ENCODE results near the gene ADCY2. TPM values are rescaled to one million over a fixed set of nuclear protein-coding genes. Genes with fewer than 3 reads are reported as not detected.

Gene ADCY2
- total RNA-seq, 1 donor from 2014 or later, result 18.4 TPM

DNA sequence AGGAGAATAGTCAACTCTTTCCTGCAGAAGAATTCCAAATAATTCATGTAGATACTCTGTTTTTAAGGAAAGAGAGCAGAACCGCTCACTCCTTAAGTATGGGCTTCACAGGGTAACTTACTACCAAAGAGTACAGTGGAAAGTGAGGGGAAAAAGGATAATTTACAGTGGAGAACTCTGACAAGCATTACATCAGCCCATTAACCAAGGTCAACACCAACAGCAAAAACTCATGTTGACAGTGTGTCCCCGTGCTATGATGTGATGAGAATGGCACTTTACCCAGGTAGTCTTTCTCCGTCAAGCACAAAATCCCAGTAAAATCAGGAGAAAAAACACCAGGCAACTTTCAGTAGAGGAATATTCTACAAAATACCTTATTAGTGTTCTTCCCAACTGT is 104.3 kb downstream of the ADCY2 start:
- intact Hi-C loops (cut with DNase I), result no loop called here
- no peak for DNase-seq (ENCODE audit: extremely low spot score in 2 of 2)
- H3K4me3 ChIP-seq, result no peak overlapping the region
- TF ChIP-seq POLR2A (IDR thresholded peaks at IDR 0.05), result no peak
- TF ChIP-seq, protein P1, sequence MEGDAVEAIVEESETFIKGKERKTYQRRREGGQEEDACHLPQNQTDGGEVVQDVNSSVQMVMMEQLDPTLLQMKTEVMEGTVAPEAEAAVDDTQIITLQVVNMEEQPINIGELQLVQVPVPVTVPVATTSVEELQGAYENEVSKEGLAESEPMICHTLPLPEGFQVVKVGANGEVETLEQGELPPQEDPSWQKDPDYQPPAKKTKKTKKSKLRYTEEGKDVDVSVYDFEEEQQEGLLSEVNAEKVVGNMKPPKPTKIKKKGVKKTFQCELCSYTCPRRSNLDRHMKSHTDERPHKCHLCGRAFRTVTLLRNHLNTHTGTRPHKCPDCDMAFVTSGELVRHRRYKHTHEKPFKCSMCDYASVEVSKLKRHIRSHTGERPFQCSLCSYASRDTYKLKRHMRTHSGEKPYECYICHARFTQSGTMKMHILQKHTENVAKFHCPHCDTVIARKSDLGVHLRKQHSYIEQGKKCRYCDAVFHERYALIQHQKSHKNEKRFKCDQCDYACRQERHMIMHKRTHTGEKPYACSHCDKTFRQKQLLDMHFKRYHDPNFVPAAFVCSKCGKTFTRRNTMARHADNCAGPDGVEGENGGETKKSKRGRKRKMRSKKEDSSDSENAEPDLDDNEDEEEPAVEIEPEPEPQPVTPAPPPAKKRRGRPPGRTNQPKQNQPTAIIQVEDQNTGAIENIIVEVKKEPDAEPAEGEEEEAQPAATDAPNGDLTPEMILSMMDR (IDR thresholded peaks at IDR 0.05), result no peak
- no peak for TF ChIP-seq POLR2AphosphoS5 (IDR thresholded peaks at IDR 0.05; ENCODE audit: insufficient read depth in 1 of 2, low read depth in 1 of 2)
- no peaks in the 10 kb centered on the region for H3K27me3 ChIP-seq
- H3K4me1 ChIP-seq, result no peaks in the 10 kb centered on the region
- H3K36me3 ChIP-seq, result no peaks in the 10 kb centered on the region
- H3K9me3 ChIP-seq, result no peaks in the 10 kb centered on the region
- no peak overlapping the region for H3K27ac ChIP-seq

DNA sequence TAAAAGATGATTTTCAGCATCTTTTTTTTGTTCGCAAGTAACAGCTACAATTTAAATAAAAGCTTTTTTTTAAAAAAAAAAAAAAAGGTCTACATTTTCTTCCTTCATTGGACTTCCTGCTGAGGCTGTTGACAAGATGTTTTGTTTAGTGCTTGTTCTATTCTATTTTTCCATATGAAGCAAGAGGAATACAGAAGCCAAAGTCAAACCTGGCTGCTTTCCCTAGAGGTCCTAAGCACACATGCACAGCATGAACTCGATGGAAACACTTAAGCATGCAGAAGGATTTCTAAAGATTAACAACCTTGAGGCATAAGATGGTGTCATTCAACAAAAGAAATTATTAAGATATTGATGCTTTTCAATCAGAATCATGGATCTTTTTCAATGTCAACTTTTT is 105.1 kb downstream of the ADCY2 start:
- Histone ChIP-seq H3K27me3 (no peaks in the 10 kb centered on the region), H3K9me3 (no peaks in the 10 kb centered on the region), H3K4me3 (no peak overlapping the region), H3K36me3 (no peaks in the 10 kb centered on the region), H3K27ac (no peak overlapping the region), H3K4me1 (no peaks in the 10 kb centered on the region)
- no peak for DNase-seq (ENCODE audit: extremely low spot score in 2 of 2)
- TF ChIP-seq POLR2A (IDR thresholded peaks at IDR 0.05), result no peak
- no peak for TF ChIP-seq POLR2AphosphoS5 (IDR thresholded peaks at IDR 0.05; ENCODE audit: insufficient read depth in 1 of 2, low read depth in 1 of 2)
- TF ChIP-seq, protein P1 (IDR thresholded peaks at IDR 0.05), result no peak
- intact Hi-C loops (cut with DNase I), result no loop called here

DNA sequence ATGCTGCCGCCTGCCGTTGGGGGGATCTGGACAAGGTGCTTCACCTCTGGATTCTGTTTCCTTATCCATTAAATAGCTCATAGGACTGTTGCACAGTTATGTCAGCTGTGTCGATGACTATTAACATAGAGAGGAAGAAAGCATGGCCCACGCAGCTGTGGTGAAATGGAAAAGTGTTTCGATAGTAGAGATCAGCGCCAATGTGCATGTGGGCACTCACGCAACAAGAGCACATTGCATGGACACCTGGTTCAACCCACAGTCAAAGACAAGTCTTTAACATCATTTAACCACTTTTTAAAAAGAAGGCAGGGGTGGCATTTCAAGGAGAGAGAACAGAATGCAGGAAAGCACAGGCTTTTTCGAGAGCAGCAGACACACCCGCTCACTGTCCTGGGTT is 107.6 kb downstream of the ADCY2 start:
- no peaks in the 10 kb centered on the region for H3K27me3 ChIP-seq
- no peaks in the 10 kb centered on the region for H3K36me3 ChIP-seq
- H3K27ac ChIP-seq, result no peak overlapping the region
- DNase-seq (ENCODE audit: extremely low spot score in 2 of 2), result no peak
- no peak overlapping the region for H3K4me3 ChIP-seq
- TF ChIP-seq POLR2AphosphoS5 (IDR thresholded peaks at IDR 0.05; ENCODE audit: insufficient read depth in 1 of 2, low read depth in 1 of 2), result no peak
- TF ChIP-seq, protein P1 (IDR thresholded peaks at IDR 0.05), result no peak
- no peak for TF ChIP-seq POLR2A (IDR thresholded peaks at IDR 0.05)
- H3K9me3 ChIP-seq, result no peaks in the 10 kb centered on the region
- no peaks in the 10 kb centered on the region for H3K4me1 ChIP-seq
- intact Hi-C loops (cut with DNase I), result no loop called here

DNA sequence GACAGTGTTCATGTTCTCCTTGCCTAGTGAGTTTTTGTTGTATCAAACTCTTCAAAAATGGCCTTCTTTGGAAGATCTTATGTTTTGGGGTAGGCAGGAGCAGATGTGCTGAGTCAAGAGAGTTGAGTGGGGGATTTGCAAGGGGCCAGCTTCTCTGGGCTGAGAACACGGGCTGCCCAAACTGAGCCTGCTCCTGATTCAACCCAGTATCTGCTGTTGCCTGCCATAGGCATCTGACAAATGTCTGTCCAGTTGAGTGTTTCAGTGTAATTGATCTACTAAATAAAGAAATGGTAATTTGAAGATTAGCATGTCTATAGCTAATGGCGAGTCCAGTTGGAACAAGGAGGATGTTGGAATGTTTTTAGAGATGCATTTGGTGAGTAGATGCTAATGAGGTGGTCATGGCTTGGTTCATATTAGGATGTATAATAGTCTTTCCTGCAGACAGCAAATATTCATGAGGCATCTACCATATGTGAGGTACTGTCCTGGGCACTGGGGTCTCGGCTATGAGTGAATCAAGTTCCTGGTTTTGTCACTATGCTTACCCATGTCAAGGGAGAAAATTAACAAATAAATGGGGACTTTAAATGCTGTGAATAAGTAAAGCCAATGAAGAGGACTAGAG is 119.5 kb downstream of the ADCY2 start:
- Histone ChIP-seq H3K27me3 (no peaks in the 10 kb centered on the region), H3K27ac (no peak overlapping the region), H3K9me3 (no peaks in the 10 kb centered on the region), H3K4me1 (no peaks in the 10 kb centered on the region), H3K36me3 (no peaks in the 10 kb centered on the region), H3K4me3 (no peak overlapping the region)
- no peak for DNase-seq (ENCODE audit: extremely low spot score in 2 of 2)
- TF ChIP-seq, protein P1 (IDR thresholded peaks at IDR 0.05), result no peak
- TF ChIP-seq POLR2A (IDR thresholded peaks at IDR 0.05) (no peak), POLR2AphosphoS5 (IDR thresholded peaks at IDR 0.05; ENCODE audit: insufficient read depth in 1 of 2, low read depth in 1 of 2) (no peak)
- intact Hi-C loops (cut with DNase I), result no loop called here

DNA sequence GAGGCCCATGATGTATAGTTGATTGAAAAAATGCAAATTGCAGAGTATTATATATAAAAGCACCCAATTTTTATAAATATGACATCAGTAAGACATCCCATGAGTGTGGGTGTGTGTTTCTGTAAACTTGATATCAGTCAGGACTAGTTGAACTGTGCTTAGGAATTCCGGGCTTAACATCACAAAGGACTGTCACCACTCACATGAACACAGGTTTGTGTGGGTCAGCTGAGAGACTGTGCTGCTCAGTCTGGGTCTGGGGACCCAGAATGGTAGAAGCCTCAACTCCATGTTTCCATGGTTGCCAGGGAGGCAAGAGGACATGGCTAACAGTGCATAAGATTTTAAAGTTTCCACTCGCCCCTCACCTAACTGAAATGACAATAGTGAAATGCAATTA is 120.3 kb downstream of the ADCY2 start:
- H3K27me3 ChIP-seq, result no peaks in the 10 kb centered on the region
- TF ChIP-seq, protein P1 (IDR thresholded peaks at IDR 0.05), result no peak
- TF ChIP-seq POLR2A (IDR thresholded peaks at IDR 0.05) (no peak), POLR2AphosphoS5 (IDR thresholded peaks at IDR 0.05; ENCODE audit: insufficient read depth in 1 of 2, low read depth in 1 of 2) (no peak)
- no peaks in the 10 kb centered on the region for H3K9me3 ChIP-seq
- no peak for DNase-seq (ENCODE audit: extremely low spot score in 2 of 2)
- no peaks in the 10 kb centered on the region for H3K36me3 ChIP-seq
- no peak overlapping the region for H3K27ac ChIP-seq
- no peaks in the 10 kb centered on the region for H3K4me1 ChIP-seq
- intact Hi-C loops (cut with DNase I), result no loop called here
- no peak overlapping the region for H3K4me3 ChIP-seq
